HG03521 (cell line): Measurements from ENCODE around the gene FBXL19.
"Not testable (repeated sequence)": the region's sequence is repeated elsewhere in the genome, so short reads cannot be mapped to it uniquely, and the experiment has no call there.

Experiments used
- ATAC-seq: cut with Tn5 transposase; IDR thresholded peaks from one replicate; pipeline ENCODE4 v1.9.1; 2021; ENCODE audit warnings: mild to moderate bottlenecking, moderate library complexity; ENCODE audit not compliant: unreplicated experiment

Gene FBXL19

DNA sequence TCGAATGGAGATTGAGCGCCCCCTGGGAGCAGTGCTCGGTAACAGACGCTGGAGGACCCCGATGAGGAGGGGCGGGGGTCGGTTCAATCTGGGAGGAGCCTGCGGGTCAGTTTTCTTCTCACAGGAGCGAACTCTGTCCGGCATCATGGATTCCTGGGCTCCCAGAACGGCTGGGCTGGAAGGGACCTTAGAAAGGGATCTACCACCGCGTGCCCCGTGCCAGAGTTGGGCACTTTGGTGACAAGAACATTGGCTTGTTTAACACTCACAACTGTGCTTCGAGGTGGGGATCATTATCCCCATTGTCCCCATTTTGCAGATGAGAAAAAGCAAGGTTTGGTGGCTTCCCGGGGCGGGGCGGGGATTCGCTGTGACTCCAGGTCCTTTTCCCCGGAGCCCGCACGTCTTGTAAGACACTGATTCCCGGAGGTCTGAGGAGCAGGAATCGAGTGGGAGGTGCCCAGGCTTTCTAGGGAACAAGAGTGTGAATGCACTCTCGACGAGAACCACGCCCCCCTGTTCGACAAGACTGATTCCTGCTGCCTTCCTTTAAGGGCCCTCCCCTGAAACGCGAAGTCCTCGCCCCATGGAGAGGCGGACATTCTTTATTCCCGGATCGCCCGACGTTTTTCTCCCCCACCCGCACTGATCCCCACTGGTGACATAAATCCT lies 1.5 kb upstream of the FBXL19 start:
- no peak for ATAC-seq

DNA sequence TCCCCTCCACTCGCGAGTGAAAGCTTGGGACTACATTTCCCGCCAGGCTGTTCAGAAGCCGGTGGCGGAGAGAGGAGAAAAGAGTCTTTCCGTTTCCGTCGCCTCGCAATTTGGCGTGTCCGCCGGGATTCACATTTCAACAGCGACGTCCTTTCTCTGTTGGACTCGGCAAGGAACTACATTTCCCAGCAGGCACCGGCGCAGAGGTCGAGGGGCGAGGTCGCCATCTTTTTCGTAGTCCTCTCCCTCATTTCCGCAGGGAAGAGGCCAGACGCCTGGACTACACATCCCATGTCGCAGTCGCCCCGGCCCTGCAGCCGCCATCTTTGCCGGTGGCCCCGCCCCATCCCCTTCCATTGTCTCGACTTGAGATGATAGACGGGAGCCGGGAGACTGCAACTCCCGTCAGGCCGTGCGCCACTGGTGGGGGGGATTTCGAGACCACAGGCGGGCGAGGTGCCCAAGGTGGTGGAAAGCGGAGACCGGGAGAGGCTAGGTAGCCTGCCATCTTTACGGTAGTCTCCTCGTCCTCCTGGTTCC lies 882 bp upstream of the FBXL19 start:
- peak; percentile 71 for ATAC-seq

DNA sequence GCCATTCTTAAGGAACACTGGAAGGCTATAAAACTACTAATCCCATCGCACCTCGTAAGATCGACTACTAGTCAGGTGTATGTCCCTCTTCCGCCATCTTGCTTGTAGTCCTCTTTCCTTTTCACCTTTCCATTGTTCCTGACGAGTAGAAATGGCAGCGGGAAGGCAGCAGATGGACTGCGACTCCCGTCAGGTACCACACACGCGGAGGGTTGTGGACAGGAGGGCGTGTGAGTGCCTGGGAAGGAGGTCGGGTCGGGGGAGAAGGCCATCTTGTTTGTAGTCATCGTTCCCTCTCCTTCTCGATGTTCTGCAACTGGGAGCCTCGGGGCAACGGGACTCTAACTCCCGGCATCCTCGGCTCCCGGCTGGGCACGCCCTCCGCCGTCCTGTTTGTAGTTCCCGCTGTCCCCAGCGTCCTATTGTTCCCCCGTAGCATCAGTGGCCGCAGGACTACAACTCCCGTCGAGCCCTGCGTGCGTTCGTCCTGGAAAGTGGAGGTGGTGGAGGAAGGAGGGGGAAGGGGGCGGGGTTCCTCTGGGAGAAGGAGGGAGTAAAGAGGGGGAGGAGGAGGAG lies 324 bp upstream of the FBXL19 start:
- ATAC-seq, result peak; percentile 67

DNA sequence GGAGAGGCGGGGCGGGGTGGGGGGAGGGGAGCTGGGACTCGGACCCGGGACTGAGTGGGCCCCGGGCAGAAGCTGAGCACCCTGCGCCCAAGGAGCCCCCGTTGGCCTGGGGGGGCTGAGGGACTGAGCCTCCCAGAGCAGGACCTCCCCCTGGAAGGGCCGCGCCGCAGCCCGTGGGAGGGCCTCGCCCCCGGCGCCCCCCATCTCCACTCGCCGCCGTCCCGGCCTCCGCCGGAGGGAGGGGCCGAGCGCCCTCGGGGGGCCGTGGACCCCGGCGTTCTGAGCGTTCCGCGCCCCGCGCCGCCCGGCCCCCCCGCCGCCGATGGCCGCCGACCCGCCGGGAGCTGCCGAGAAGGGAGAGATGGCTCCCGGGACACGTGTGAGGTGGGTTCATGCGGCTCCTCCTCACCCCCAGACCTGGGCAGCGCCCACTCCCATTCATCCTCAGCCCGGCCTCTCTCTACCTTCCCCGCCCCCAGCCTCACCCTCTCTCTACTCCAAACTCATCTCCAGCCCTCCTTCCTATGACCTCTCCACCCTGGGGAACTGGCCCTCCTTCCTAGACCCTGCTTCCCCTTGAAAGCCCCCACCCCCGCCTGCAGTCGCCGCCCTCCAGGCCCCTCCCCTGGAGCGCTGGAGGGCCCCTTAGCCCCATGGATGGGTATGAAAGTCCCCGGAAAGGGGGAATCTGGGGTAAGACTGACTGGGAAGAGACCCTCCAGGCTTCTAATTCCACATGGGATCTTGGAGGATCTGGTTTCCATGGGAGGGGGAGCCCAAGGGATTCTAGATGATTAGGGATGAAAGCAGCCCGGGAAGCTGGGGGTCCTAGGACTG lies 922 bp downstream of the FBXL19 start:
- no peak for ATAC-seq

DNA sequence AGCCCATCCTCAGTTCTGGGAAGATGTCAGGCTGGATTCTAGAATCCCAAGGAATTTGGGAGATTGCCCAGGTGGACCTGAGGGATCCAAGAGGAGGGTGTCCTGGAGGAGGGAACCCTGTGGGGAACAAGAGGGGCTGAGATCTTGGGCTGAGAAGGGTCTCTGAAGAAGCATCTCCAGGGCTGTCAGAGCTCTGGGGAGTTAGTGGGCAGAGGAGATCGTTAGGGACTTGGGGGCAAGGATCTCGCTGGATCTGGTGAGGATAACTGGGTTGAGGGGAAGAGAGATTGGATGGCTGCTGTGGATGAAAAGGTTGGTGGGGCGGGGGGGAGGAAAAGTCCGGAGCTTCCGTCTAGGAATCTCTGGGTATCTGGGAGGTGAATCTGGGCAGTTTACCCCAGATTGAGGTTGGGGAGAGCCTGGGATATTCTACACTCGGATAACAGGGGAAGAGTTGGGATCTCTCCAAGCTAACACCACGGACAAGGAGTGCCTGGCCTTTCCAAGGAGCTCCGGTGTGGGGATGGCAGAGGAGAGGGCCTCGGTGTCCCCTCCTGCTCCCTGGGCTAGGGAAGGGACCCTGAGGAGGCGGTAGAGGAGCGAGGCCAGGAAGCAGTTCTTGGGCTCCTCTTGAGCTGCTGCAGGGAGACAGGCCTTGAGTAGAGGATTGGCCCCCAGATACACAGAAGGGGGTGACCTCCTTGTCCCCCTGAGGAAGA lies 1.7 kb downstream of the FBXL19 start:
- ATAC-seq, result no peak

GRCh38 chr16:30925632-30925987 lies 2.2 kb downstream of the FBXL19 start:
- no peak for ATAC-seq

- ATAC-seq, result no peak
Observed at GRCh38 chr16:30925995-30926811, 2.8 kb downstream of the FBXL19 start.

- ATAC-seq, result no peak
Observed at GRCh38 chr16:30926937-30927788, 3.8 kb downstream of the FBXL19 start.

DNA sequence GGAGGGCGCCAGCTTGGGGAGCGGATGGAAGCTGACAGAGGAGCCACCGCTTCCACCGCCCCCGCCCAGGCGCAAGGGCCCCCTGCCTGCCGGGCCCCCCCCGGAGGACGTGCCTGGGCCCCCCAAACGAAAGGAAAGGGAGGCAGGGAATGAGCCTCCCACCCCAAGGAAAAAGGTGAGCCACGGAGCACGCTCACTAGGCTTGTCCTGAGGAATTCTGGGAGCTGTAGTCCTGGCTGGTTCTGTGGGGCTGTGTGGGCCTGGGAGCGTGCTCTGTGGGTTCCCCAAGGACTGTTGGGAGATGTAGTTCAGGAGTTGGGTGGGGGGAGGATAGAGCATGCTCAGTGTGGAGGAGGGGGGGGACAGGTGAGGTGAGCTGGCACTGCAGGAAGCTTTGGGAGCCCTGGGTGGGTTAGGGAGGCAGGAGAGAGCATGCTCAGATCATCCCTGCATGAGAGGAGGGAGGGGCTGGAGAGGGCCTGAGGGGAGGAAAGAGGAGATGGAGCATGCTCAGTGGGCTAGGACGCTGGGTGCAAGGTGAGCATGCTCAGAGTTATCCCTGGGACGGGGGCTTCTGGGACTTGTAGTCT lies 4.5 kb downstream of the FBXL19 start:
- no peak for ATAC-seq

DNA sequence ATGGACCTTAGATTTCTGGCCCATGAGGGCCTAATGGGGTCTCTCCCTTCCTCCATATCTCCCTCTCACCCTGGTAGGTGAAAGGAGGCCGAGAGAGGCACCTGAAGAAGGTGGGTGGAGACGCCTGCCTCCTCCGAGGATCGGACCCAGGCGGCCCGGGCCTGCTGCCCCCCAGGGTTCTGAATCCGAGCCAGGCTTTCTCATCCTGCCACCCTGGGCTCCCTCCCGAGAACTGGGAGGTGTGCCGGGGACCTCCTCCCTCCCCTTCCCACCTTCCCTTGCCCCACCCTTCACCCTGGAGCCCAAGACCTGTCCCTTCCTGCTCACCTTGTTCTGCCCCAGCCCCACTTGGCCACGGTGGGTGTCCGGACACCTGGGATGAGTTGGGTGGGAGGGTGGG lies 5.0 kb downstream of the FBXL19 start:
- ATAC-seq, result no peak

- no peak for ATAC-seq
Observed at GRCh38 chr16:30929167-30929566, 5.8 kb downstream of the FBXL19 start.

DNA sequence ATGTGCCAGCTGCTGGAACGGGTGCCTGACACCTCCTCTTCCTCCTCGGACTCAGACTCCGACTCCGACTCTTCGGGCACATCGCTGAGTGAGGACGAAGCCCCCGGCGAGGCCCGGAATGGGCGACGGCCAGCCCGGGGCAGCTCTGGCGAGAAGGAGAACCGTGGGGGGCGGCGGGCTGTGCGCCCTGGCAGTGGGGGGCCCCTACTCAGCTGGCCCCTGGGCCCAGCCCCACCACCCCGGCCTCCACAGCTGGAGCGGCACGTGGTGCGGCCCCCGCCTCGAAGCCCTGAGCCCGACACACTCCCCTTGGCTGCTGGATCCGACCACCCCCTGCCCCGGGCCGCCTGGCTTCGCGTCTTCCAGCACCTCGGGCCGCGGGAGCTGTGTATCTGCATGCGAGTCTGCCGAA lies 6.8 kb downstream of the FBXL19 start:
- ATAC-seq, result no peak

DNA sequence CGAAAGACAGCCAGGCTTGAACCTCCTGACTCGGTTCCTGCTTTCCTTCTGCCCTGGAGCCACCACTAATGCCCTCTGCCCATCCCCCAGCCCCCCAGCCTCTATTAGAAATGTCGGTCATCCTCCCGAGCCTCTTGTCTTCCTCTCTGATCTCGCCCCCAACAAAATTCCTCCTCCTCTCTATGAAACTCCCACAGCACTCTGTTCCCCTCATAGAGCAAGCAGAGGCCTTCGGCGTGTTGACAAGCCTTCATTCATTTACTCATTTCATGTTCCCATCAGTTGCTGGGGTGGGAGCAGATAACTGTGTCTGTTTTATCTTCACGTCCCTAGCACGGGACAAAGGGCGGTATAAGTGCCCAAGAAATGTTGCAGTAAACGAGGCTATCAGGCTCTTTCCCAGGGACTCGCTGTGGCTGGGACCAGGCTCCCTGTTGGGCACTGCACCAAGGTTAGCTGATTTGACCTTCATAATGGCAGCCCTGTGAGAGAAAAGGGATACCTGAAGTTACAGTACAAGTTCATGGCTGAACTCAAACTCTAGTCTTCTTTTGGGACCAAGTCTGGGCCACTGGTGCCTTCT lies 7.8 kb downstream of the FBXL19 start:
- no peak for ATAC-seq

DNA sequence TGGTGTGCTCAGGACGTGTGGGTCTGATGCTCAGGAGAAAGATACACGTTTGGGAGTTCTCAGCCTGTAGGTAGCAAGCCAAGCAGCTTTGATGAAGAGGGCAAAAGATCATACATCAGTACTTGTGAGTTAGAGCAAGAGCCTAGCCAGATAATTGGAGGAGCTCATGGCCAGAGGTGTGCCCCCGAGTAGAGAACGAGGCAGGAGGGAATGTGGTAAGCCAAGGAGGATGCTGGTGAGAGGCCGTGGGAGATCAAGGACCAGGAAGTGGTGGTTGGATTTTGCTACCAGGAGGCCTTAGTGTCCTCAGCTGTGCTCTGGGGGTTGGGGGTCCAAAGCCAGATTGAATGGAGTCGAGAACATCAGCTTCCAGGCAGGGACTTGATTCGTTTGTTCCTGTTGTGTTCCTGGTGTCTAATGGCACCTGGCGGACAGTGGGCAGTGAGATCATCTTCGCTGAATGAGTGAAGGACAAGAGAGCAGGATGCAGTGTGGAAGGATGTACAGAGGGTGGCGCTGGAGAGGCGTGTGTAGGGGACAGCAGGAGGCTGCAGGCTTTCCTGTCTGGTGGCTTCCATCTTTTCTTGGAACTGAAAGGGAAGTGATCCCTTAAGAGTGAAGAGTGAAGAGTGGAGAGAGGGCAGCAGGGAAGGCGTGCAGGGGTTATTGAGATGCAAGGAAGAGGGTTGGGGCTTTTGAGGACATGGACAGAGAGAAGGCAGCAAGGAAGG lies 11.6 kb downstream of the FBXL19 start:
- no peak for ATAC-seq

- no peak for ATAC-seq
Observed at GRCh38 chr16:30937692-30938091, 14.3 kb downstream of the FBXL19 start.

DNA sequence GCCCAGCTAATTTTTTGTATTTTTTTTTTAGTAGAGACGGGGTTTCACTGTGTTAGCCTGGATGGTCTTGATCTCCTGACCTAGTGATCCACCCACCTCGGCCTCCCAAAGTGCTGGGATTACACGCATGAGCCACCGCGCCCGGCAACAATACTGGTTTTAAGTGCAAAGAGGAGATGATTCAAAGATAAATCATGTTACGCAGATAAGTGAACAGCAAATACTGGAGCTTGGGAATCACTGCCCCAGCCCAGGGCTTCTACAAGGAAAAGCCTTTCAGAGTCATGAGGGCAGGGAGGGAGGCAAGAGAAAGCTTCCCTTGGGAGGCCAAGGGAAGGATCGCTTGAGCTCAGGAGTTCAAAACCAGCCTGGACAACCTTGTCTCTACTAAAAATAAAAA lies 16.2 kb downstream of the FBXL19 start:
- not testable (repeated sequence) for ATAC-seq

DNA sequence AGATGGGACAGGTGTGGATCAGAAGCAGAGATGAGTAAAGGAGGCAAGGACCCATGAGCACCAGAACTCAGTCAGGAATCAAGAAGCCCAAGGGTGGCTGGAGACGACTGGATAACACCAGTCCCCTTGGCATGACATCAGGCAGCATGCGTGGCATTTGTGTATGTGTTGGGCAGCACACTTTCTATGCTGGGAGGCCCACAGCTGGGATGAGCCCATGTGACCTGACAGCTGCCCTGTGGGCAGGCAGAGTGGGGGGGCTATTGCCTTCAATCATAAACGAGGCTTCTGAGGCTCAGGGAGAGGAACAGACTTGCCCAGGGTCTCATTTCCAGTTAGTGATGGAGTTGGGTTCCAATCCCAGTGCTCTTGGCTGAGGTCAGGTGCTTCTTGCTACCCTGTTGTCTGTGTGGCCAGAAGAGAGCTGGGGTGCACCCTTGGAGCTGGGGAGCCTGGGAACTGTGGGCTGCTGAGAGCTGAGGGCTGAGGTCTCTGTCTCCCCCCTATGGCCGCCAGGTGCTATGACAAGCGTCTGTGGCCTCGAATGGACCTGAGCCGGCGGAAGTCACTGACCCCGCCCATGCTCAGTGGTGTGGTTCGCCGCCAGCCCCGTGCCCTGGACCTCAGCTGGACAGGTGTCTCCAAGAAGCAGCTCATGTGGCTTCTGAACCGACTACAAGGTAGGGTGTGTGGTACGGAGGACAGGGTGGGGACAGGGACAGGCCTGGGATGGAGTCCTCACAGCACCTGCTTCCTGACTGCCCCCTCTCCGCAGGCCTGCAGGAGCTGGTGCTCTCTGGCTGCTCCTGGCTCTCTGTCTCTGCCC lies 18.4 kb downstream of the FBXL19 start:
- peak; percentile 83 for ATAC-seq
